Measurements from ENCODE around the gene GRP.

DNA sequence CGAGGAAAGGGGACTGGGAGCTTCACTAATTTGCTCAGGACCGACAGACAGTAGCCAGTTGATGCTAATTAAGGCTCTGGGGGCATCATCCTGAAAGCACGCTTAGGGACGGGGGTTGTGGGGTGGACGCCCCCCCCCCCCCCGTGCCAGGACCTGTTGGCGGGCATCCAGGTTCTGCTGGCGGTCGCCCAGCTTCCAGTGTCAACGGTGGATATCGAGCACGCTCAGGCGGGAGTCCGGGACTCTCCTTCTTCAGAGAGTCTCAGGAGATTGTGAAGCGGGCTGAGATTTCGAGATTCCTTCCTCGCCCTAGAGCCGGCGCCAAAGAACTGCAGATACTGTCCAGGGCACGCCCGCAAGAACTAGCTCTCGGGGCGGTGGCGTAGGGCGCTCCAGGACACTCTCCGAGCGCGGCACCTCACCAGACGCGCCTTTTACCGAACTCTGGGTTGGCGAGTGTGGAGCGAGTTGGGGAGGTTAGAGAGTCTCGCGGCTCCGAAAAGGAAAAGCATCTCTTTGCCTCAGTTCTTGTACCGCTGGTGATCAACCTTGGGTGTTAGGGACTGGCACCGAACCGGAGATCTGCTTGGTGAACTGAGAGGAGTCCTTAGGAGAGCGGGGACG, 47.7 kb downstream of the GRP start:
- TF ChIP-seq, protein P1, sequence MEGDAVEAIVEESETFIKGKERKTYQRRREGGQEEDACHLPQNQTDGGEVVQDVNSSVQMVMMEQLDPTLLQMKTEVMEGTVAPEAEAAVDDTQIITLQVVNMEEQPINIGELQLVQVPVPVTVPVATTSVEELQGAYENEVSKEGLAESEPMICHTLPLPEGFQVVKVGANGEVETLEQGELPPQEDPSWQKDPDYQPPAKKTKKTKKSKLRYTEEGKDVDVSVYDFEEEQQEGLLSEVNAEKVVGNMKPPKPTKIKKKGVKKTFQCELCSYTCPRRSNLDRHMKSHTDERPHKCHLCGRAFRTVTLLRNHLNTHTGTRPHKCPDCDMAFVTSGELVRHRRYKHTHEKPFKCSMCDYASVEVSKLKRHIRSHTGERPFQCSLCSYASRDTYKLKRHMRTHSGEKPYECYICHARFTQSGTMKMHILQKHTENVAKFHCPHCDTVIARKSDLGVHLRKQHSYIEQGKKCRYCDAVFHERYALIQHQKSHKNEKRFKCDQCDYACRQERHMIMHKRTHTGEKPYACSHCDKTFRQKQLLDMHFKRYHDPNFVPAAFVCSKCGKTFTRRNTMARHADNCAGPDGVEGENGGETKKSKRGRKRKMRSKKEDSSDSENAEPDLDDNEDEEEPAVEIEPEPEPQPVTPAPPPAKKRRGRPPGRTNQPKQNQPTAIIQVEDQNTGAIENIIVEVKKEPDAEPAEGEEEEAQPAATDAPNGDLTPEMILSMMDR (IDR thresholded peaks at IDR 0.05), result no peak
- TF ChIP-seq POLR2A (IDR thresholded peaks at IDR 0.05), result no peak
